Measurements from ENCODE around the gene TRIOBP. TPM values are rescaled to one million over a fixed set of nuclear protein-coding genes. Genes with fewer than 3 reads are reported as not detected.
A peak's percentile ranks its signal among the peaks of the same experiment; 100 is the strongest.

The TRIOBP gene
- total and polyA plus RNA-seq, 2 of the 13 experiments (the other 11 are each of a cell fraction or from before 2014, with no cell fraction given): 6.1 to 15.4 TPM

DNA sequence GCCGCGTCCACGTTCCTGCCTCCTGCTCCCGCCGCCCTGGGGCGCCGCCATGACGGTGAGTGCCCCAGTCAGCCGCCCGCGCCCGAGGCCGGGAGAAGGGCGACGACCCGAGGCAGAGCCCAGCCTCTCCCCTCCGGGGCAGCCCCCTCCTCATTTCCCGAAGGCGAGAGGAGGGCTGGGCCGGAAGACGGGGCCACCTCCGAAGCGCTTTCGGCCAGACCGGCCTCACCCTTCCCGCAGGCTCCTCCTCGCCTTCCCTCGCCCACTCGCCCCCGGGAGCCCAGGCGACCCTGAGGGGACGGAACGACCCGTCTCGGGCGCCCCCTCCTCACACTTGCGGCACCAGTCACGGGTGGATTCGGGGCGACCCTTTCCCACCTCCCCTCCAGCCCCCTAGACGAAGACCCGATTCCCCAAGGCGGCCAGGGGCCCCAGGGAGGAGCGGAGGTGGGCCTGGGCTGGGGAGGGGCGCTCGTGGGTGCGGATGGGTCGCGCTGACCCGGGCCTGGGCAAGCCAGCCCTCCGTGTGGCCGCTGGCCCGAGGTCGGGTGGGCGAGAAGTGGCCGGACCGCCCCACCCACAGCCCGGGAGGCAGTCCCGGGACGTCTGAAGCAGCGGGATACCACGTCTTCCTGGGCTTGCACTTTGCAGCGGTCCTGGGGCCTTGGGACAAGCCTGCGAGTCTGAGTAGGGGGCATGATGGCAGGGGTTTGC lies 49.7 kb downstream of the TRIOBP start (continued):
- TF ChIP-seq KAT2B (IDR thresholded peaks at IDR 0.05; ENCODE audit: borderline replicate concordance, low read depth, low read length) (no peak), JUNB (CRISPR knock-in tag; IDR thresholded peaks at IDR 0.05; ENCODE audit: borderline replicate concordance) (no peak), ELK4 (CRISPR knock-in tag; IDR thresholded peaks at IDR 0.05; ENCODE audit: borderline replicate concordance) (no peak), HDAC6 (IDR thresholded peaks at IDR 0.05; ENCODE audit: low read depth, low read length) (no peak), ZNF605 (CRISPR knock-in tag; IDR thresholded peaks at IDR 0.05) (no peak), ZNF350 (CRISPR knock-in tag; IDR thresholded peaks at IDR 0.05; ENCODE audit: borderline replicate concordance, low read depth) (peak; percentile 19; the same call in 1 of the 2 replicates), TAF1 (CRISPR knock-in tag; IDR thresholded peaks at IDR 0.05) (peak; percentile 15; the same call in 1 of the 2 replicates), MXD4 (CRISPR knock-in tag; IDR thresholded peaks at IDR 0.05) (no peak)
- TF ChIP-seq, protein P1, sequence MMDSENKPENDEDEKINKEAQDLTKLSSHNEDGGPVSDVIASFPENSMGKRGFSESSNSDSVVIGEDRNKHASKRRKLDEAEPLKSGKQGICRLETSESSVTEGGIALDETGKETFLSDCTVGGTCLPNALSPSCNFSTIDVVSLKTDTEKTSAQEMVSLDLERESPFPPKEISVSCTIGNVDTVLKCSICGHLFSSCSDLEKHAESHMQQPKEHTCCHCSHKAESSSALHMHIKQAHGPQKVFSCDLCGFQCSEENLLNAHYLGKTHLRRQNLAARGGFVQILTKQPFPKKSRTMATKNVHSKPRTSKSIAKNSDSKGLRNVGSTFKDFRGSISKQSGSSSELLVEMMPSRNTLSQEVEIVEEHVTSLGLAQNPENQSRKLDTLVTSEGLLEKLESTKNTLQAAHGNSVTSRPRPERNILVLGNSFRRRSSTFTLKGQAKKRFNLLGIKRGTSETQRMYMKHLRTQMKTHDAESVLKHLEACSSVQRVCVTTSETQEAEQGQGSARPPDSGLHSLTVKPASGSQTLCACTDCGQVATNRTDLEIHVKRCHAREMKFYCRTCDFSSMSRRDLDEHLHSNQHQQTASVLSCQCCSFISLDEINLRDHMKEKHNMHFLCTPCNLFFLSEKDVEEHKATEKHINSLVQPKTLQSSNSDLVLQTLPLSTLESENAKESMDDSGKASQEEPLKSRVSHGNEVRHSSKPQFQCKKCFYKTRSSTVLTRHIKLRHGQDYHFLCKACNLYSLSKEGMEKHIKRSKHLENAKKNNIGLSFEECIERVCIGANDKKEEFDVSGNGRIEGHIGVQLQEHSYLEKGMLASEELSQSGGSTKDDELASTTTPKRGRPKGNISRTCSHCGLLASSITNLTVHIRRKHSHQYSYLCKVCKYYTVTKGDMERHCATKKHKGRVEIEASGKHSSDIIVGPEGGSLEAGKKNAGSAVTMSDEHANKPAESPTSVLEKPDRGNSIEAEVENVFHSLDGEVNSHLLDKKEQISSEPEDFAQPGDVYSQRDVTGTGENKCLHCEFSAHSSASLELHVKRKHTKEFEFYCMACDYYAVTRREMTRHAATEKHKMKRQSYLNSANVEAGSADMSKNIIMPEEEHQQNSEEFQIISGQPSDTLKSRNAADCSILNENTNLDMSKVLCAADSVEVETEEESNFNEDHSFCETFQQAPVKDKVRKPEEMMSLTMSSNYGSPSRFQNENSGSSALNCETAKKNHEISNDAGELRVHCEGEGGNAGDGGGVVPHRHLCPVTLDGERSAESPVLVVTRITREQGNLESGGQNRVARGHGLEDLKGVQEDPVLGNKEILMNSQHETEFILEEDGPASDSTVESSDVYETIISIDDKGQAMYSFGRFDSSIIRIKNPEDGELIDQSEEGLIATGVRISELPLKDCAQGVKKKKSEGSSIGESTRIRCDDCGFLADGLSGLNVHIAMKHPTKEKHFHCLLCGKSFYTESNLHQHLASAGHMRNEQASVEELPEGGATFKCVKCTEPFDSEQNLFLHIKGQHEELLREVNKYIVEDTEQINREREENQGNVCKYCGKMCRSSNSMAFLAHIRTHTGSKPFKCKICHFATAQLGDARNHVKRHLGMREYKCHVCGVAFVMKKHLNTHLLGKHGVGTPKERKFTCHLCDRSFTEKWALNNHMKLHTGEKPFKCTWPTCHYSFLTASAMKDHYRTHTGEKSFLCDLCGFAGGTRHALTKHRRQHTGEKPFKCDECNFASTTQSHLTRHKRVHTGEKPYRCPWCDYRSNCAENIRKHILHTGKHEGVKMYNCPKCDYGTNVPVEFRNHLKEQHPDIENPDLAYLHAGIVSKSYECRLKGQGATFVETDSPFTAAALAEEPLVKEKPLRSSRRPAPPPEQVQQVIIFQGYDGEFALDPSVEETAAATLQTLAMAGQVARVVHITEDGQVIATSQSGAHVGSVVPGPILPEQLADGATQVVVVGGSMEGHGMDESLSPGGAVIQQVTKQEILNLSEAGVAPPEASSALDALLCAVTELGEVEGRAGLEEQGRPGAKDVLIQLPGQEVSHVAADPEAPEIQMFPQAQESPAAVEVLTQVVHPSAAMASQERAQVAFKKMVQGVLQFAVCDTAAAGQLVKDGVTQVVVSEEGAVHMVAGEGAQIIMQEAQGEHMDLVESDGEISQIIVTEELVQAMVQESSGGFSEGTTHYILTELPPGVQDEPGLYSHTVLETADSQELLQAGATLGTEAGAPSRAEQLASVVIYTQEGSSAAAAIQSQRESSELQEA (CRISPR knock-in tag; IDR thresholded peaks at IDR 0.05; ENCODE audit: not compliant biosample characterization): no peak
- TF ChIP-seq, protein P2, sequence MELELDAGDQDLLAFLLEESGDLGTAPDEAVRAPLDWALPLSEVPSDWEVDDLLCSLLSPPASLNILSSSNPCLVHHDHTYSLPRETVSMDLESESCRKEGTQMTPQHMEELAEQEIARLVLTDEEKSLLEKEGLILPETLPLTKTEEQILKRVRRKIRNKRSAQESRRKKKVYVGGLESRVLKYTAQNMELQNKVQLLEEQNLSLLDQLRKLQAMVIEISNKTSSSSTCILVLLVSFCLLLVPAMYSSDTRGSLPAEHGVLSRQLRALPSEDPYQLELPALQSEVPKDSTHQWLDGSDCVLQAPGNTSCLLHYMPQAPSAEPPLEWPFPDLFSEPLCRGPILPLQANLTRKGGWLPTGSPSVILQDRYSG (CRISPR knock-in tag; IDR thresholded peaks at IDR 0.05): no peak
- TF ChIP-seq, protein P3, sequence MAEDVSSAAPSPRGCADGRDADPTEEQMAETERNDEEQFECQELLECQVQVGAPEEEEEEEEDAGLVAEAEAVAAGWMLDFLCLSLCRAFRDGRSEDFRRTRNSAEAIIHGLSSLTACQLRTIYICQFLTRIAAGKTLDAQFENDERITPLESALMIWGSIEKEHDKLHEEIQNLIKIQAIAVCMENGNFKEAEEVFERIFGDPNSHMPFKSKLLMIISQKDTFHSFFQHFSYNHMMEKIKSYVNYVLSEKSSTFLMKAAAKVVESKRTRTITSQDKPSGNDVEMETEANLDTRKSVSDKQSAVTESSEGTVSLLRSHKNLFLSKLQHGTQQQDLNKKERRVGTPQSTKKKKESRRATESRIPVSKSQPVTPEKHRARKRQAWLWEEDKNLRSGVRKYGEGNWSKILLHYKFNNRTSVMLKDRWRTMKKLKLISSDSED (CRISPR knock-in tag; IDR thresholded peaks at IDR 0.05): no peak
- TF ChIP-seq, protein P4, sequence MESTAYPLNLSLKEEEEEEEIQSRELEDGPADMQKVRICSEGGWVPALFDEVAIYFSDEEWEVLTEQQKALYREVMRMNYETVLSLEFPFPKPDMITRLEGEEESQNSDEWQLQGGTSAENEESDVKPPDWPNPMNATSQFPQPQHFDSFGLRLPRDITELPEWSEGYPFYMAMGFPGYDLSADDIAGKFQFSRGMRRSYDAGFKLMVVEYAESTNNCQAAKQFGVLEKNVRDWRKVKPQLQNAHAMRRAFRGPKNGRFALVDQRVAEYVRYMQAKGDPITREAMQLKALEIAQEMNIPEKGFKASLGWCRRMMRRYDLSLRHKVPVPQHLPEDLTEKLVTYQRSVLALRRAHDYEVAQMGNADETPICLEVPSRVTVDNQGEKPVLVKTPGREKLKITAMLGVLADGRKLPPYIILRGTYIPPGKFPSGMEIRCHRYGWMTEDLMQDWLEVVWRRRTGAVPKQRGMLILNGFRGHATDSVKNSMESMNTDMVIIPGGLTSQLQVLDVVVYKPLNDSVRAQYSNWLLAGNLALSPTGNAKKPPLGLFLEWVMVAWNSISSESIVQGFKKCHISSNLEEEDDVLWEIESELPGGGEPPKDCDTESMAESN (CRISPR knock-in tag; conservative IDR thresholded peaks at IDR 0.05): no peak
- TF ChIP-seq, protein P5, sequence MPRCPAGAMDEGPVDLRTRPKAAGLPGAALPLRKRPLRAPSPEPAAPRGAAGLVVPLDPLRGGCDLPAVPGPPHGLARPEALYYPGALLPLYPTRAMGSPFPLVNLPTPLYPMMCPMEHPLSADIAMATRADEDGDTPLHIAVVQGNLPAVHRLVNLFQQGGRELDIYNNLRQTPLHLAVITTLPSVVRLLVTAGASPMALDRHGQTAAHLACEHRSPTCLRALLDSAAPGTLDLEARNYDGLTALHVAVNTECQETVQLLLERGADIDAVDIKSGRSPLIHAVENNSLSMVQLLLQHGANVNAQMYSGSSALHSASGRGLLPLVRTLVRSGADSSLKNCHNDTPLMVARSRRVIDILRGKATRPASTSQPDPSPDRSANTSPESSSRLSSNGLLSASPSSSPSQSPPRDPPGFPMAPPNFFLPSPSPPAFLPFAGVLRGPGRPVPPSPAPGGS (CRISPR knock-in tag; IDR thresholded peaks at IDR 0.05): 0 out of 2 replicates have a peak, but pooled peaks have one; percentile 55
